Calu3 (cell line): ENCODE data around the gene CRCP. TPM values are rescaled to one million over a fixed set of nuclear protein-coding genes. Genes with fewer than 3 reads are reported as not detected.

Experiments
- BruUV-seq: library from RNA; stranded (reverse); fragments of 400-500 nt; replicated peaks from 2 replicates; lab custom pipeline; 2021; lab: Mats Ljungman, UMichigan
- CTCF ChIA-PET: fragments of 300-600 bp; sonication (Branson Sonifier 250); formaldehyde crosslinking; loops from one replicate; lab custom pipeline; 2022; ENCODE audit warnings: antibody characterized with exemption; lab: Charles Lee
- DNase-seq: peaks from one replicate; pipeline ENCODE4 v3.0.0; 2022
- H3K27ac Mint-ChIP-seq: one replicate; pipeline ENCODE4 v1.8.0; 2022; ENCODE audit warnings: mixed read lengths; ENCODE audit not compliant: unreplicated experiment
- H3K27me3 Mint-ChIP-seq: one replicate; pipeline ENCODE4 v1.8.0; 2022; ENCODE audit warnings: mixed read lengths; ENCODE audit not compliant: unreplicated experiment
- H3K36me3 Mint-ChIP-seq: one replicate; pipeline ENCODE4 v1.8.0; 2022; ENCODE audit warnings: mild to moderate bottlenecking, moderate library complexity, mixed read lengths; ENCODE audit not compliant: insufficient read depth, unreplicated experiment
- H3K4me1 Mint-ChIP-seq: one replicate; pipeline ENCODE4 v1.8.0; 2022; ENCODE audit warnings: mild to moderate bottlenecking, low read depth, mixed read lengths; ENCODE audit not compliant: unreplicated experiment
- H3K4me3 Mint-ChIP-seq: one replicate; pipeline ENCODE4 v1.8.0; 2022; ENCODE audit warnings: mild to moderate bottlenecking, low read depth, moderate library complexity, mixed read lengths; ENCODE audit not compliant: unreplicated experiment
- H3K9me3 Mint-ChIP-seq: one replicate; pipeline ENCODE4 v1.8.0; 2022; ENCODE audit warnings: low read depth, mixed read lengths; ENCODE audit not compliant: unreplicated experiment
- intact Hi-C: fragments of 100-400 bp; cut with micrococcal nuclease; formaldehyde crosslinking; loops from one replicate; pipeline ENCODE4 v1.10.0; 2022; ENCODE audit not compliant: unreplicated experiment
- total RNA-seq: library from RNA; stranded (reverse); gene quantifications from 2 replicates; pipeline ENCODE4 v1.2.3, GENCODE V29; 2022
- TF ChIP-seq, protein P1 (sequence below): fragments of 200-600 bp; IDR thresholded peaks from one replicate; pipeline ENCODE4 v1.8.0; 2022; ENCODE audit warnings: antibody characterized with exemption; ENCODE audit not compliant: unreplicated experiment

Gene CRCP
- total RNA-seq, 1 experiment from 2014 or later: 30.1 TPM

DNA sequence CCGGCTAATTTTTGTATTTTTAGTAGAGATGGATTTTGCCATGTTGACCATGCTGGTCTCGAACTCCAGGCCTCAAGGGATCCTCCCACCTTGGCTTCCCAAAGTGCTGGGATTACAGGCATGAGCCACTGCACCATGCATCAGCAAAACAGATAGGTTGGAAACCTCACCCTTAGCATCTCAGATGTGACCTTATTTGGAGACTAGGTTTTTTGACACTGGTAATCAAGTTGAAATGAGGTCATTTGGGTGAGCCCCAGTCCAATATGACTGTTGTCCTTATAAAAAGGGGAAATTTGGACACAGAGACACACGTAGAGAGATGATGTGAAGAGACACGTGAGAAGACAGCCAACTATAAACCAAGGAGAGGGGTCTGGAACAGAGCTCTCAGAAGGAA lies 48.0 kb downstream of the CRCP start:
- no peak for DNase-seq
- H3K4me1 Mint-ChIP-seq: no peaks in the 10 kb centered on the region
- no TSS peak for BruUV-seq
- intact Hi-C loops: no loop called here
- H3K27ac Mint-ChIP-seq: no peak overlapping the region
- CTCF ChIA-PET: no interaction called here
- H3K4me3 Mint-ChIP-seq: no peak overlapping the region
- TF ChIP-seq, protein P1, sequence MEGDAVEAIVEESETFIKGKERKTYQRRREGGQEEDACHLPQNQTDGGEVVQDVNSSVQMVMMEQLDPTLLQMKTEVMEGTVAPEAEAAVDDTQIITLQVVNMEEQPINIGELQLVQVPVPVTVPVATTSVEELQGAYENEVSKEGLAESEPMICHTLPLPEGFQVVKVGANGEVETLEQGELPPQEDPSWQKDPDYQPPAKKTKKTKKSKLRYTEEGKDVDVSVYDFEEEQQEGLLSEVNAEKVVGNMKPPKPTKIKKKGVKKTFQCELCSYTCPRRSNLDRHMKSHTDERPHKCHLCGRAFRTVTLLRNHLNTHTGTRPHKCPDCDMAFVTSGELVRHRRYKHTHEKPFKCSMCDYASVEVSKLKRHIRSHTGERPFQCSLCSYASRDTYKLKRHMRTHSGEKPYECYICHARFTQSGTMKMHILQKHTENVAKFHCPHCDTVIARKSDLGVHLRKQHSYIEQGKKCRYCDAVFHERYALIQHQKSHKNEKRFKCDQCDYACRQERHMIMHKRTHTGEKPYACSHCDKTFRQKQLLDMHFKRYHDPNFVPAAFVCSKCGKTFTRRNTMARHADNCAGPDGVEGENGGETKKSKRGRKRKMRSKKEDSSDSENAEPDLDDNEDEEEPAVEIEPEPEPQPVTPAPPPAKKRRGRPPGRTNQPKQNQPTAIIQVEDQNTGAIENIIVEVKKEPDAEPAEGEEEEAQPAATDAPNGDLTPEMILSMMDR: no peak
- H3K9me3 Mint-ChIP-seq: no peaks in the 10 kb centered on the region
- no peaks in the 10 kb centered on the region for H3K27me3 Mint-ChIP-seq
- H3K36me3 Mint-ChIP-seq: peaks cover 4% of the 10 kb centered on the region

DNA sequence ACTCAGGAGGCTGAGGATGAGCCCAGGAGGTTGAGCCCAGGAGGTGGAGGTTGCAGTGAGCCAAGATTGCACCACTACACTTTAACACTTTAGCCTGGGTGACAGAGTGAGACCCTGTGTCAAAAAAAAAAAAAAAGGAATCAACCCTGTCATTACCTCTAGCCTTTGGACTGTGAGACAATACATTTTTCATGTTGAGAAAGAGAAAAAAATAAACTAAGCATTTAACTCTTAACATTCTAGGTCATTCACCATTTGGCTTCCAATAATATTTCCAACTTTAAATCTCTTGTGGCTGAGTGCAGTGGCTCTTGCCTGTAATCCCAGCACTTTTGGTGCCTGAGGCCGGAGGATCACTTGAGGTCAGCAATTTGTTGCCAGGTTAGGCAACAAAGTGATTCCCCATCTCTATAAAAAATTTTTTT lies 48.6 kb downstream of the CRCP start:
- Mint-ChIP-seq H3K36me3 (no peaks in the 10 kb centered on the region), H3K4me1 (no peaks in the 10 kb centered on the region), H3K9me3 (no peaks in the 10 kb centered on the region), H3K4me3 (no peak overlapping the region), H3K27me3 (no peaks in the 10 kb centered on the region), H3K27ac (no peak overlapping the region)
- TF ChIP-seq, protein P1: no peak
- no TSS peak for BruUV-seq
- no peak for DNase-seq
- CTCF ChIA-PET: no interaction called here
- intact Hi-C loops: no loop called here

DNA sequence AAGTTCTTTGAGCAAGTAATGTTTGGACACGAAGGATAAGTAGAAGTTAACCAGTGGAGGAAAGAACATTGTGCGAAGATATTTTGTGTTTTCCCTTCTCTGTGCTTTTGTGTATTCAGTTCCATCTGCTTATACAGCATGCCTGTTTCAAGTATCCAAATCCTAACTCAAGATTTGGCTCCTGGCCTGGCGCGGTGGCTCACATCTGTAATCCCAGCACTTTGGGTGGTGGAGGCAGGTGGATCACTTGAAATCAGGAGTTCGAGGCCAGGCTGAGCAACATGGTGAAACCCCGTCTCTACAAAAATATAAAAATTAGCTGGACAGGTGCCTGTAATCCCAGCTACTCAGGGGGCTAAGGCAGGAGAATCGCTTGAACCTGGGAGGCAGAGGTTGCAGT lies 49.7 kb downstream of the CRCP start:
- intact Hi-C loops: no loop called here
- H3K36me3 Mint-ChIP-seq: no peaks in the 10 kb centered on the region
- no peaks in the 10 kb centered on the region for H3K27me3 Mint-ChIP-seq
- CTCF ChIA-PET: no interaction called here
- H3K4me3 Mint-ChIP-seq: no peak overlapping the region
- H3K9me3 Mint-ChIP-seq: no peaks in the 10 kb centered on the region
- DNase-seq: no peak
- H3K27ac Mint-ChIP-seq: no peak overlapping the region
- BruUV-seq: no TSS peak
- H3K4me1 Mint-ChIP-seq: no peaks in the 10 kb centered on the region
- TF ChIP-seq, protein P1: no peak

DNA sequence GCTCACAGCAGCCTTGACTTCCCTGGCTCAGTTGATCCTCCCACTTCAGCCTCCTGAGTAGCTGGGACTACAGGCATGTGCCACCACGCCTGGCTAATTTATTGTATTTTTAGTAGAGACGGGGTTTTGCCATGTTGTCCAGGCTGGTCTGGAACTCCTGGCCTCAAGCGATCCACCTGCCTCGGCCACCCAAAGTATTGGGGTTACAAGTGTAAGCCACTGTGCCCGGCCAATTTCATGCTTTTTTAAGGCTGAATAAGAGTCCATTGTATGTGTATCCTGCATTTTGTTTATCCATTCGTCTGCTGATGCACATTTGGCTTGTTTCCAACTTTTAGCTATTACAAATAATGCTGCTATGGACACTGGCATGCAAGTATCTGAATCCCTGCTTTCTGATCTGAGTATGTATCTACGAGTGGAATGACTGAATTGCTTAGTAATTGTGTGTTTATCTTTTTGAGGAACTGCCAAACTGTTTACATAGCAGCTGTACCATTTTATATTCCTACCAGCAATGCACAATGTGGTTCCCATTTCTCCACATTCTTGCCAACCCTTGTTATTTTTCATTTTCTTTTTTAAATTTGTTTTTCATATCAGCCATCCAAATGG lies 53.2 kb downstream of the CRCP start:
- Mint-ChIP-seq H3K27me3 (no peaks in the 10 kb centered on the region), H3K4me1 (no peaks in the 10 kb centered on the region), H3K36me3 (no peaks in the 10 kb centered on the region), H3K4me3 (no peak overlapping the region), H3K27ac (no peak overlapping the region), H3K9me3 (no peaks in the 10 kb centered on the region)
- intact Hi-C loops: no loop called here
- CTCF ChIA-PET: interaction anchor here (0.6 kb wide), 1 partner anchor 160 kb away, joined by 3 read pairs; no protein-coding TSS in a partner anchor
- DNase-seq: no peak
- TF ChIP-seq, protein P1: no peak
- BruUV-seq: no TSS peak
